Activated naive CD8-positive, alpha-beta T cell treated with anti-CD3 and anti-CD28 coated beads for 36 hours (primary cell): Measurements from ENCODE around the gene TRIM17. TPM values are rescaled to one million over a fixed set of nuclear protein-coding genes. Genes with fewer than 3 reads are reported as not detected.

Experiments used
- DNase-seq: peaks from one replicate; pipeline ENCODE4 v3.0.0; 2021
- H3K27ac Mint-ChIP-seq: one replicate; pipeline ENCODE4 v1.8.0; 2022; ENCODE audit warnings: mild to moderate bottlenecking, moderate library complexity, mixed read lengths
- H3K27me3 Mint-ChIP-seq: one replicate; pipeline ENCODE4 v1.8.0; 2022; ENCODE audit warnings: mild to moderate bottlenecking, mixed read lengths
- H3K36me3 Mint-ChIP-seq: one replicate; pipeline ENCODE4 v1.8.0; 2021; ENCODE audit warnings: mild to moderate bottlenecking, mixed read lengths
- H3K4me1 Mint-ChIP-seq: one replicate; pipeline ENCODE4 v1.8.0; 2021; ENCODE audit warnings: mixed read lengths
- H3K4me3 Mint-ChIP-seq: one replicate; pipeline ENCODE4 v1.8.0; 2022; ENCODE audit warnings: mild to moderate bottlenecking, moderate library complexity, mixed read lengths
- H3K9me3 Mint-ChIP-seq: one replicate; pipeline ENCODE4 v1.8.0; 2022; ENCODE audit warnings: mixed read lengths
- total RNA-seq, 2 experiments: library from RNA; stranded (reverse); gene quantifications; one replicate each; pipeline ENCODE4 v1.2.3, GENCODE V29; 2021

Gene TRIM17
- total RNA-seq, 2 experiments from 2014 or later, result 1.3 to 1.9 TPM

- no peak overlapping the region for H3K27ac Mint-ChIP-seq
- no peak overlapping the region for H3K4me3 Mint-ChIP-seq
- peaks cover 7% of the 10 kb centered on the region for H3K4me1 Mint-ChIP-seq
- peaks cover 21% of the 10 kb centered on the region for H3K27me3 Mint-ChIP-seq
- no peak for DNase-seq
- H3K9me3 Mint-ChIP-seq, result no peaks in the 10 kb centered on the region
- no peaks in the 10 kb centered on the region for H3K36me3 Mint-ChIP-seq
These were observed 2.0 kb downstream of the TRIM17 start for GRCh38 chr1:228414511-228415211.

GRCh38 chr1:228413241-228414010, 3.2 kb downstream of the TRIM17 start:
- Mint-ChIP-seq H3K27ac (no peak overlapping the region), H3K36me3 (no peaks in the 10 kb centered on the region), H3K9me3 (no peaks in the 10 kb centered on the region), H3K27me3 (peaks cover 19% of the 10 kb centered on the region), H3K4me3 (no peak overlapping the region), H3K4me1 (peaks cover 13% of the 10 kb centered on the region)
- DNase-seq, result no peak

GRCh38 chr1:228411548-228412430, 4.9 kb downstream of the TRIM17 start:
- no peaks in the 10 kb centered on the region for H3K36me3 Mint-ChIP-seq
- DNase-seq, result no peak
- peaks cover 5% of the 10 kb centered on the region for H3K27me3 Mint-ChIP-seq
- H3K9me3 Mint-ChIP-seq, result no peaks in the 10 kb centered on the region
- peaks cover 17% of the 10 kb centered on the region for H3K4me1 Mint-ChIP-seq
- no peak overlapping the region for H3K27ac Mint-ChIP-seq
- H3K4me3 Mint-ChIP-seq, result no peak overlapping the region

GRCh38 chr1:228411121-228411520, 5.5 kb downstream of the TRIM17 start:
- peaks cover 17% of the 10 kb centered on the region for H3K4me1 Mint-ChIP-seq
- H3K36me3 Mint-ChIP-seq, result no peaks in the 10 kb centered on the region
- peak overlapping the region; percentile 16 for H3K27ac Mint-ChIP-seq
- peaks cover 5% of the 10 kb centered on the region for H3K27me3 Mint-ChIP-seq
- no peak for DNase-seq
- no peak overlapping the region for H3K4me3 Mint-ChIP-seq
- no peaks in the 10 kb centered on the region for H3K9me3 Mint-ChIP-seq

- no peak for DNase-seq
- no peaks in the 10 kb centered on the region for H3K9me3 Mint-ChIP-seq
- peaks cover 12% of the 10 kb centered on the region for H3K4me1 Mint-ChIP-seq
- H3K4me3 Mint-ChIP-seq, result no peak overlapping the region
- H3K27me3 Mint-ChIP-seq, result peaks cover 2% of the 10 kb centered on the region
- peaks cover 2% of the 10 kb centered on the region for H3K36me3 Mint-ChIP-seq
- H3K27ac Mint-ChIP-seq, result no peak overlapping the region
These were observed 6.0 kb downstream of the TRIM17 start for GRCh38 chr1:228410671-228411070.

- Mint-ChIP-seq H3K4me1 (peaks cover 13% of the 10 kb centered on the region), H3K27ac (no peak overlapping the region), H3K9me3 (no peaks in the 10 kb centered on the region), H3K27me3 (no peaks in the 10 kb centered on the region), H3K36me3 (peaks cover 7% of the 10 kb centered on the region), H3K4me3 (no peak overlapping the region)
- DNase-seq, result no peak
These were observed 6.6 kb downstream of the TRIM17 start for GRCh38 chr1:228410015-228410414.

- H3K9me3 Mint-ChIP-seq, result no peaks in the 10 kb centered on the region
- H3K27ac Mint-ChIP-seq, result no peak overlapping the region
- no peak for DNase-seq
- H3K27me3 Mint-ChIP-seq, result no peaks in the 10 kb centered on the region
- no peak overlapping the region for H3K4me3 Mint-ChIP-seq
- peaks cover 15% of the 10 kb centered on the region for H3K36me3 Mint-ChIP-seq
- H3K4me1 Mint-ChIP-seq, result peaks cover 21% of the 10 kb centered on the region
These were observed 7.5 kb downstream of the TRIM17 start for GRCh38 chr1:228408869-228409805.

GRCh38 chr1:228408041-228408868, 8.4 kb downstream of the TRIM17 start:
- H3K4me1 Mint-ChIP-seq, result peaks cover 29% of the 10 kb centered on the region
- peaks cover 24% of the 10 kb centered on the region for H3K36me3 Mint-ChIP-seq
- no peaks in the 10 kb centered on the region for H3K27me3 Mint-ChIP-seq
- no peaks in the 10 kb centered on the region for H3K9me3 Mint-ChIP-seq
- peak overlapping the region; percentile 98 for H3K4me3 Mint-ChIP-seq
- no peak overlapping the region for H3K27ac Mint-ChIP-seq
- no peak for DNase-seq

- no peaks in the 10 kb centered on the region for H3K27me3 Mint-ChIP-seq
- H3K4me3 Mint-ChIP-seq, result peak overlapping the region; percentile 98
- DNase-seq, result no peak
- peaks cover 37% of the 10 kb centered on the region for H3K4me1 Mint-ChIP-seq
- no peaks in the 10 kb centered on the region for H3K9me3 Mint-ChIP-seq
- peaks cover 25% of the 10 kb centered on the region for H3K36me3 Mint-ChIP-seq
- peak overlapping the region; percentile 76 for H3K27ac Mint-ChIP-seq
These were observed 9.3 kb downstream of the TRIM17 start for GRCh38 chr1:228407106-228408040.

GRCh38 chr1:228405979-228406228, 10.8 kb downstream of the TRIM17 start:
- Mint-ChIP-seq H3K4me3 (peak overlapping the region; percentile 98), H3K4me1 (peaks cover 40% of the 10 kb centered on the region)
- DNase-seq, result peak; percentile 35

GRCh38 chr1:228405200-228405978, 11.3 kb downstream of the TRIM17 start:
- Mint-ChIP-seq H3K4me1 (peaks cover 42% of the 10 kb centered on the region), H3K36me3 (peaks cover 32% of the 10 kb centered on the region)

More at GRCh38 chr1:228405979-228406228, 10.8 kb downstream of the TRIM17 start:
- H3K27ac Mint-ChIP-seq, result peak overlapping the region; percentile 93
- no peaks in the 10 kb centered on the region for H3K27me3 Mint-ChIP-seq
- H3K36me3 Mint-ChIP-seq, result peaks cover 32% of the 10 kb centered on the region
- no peaks in the 10 kb centered on the region for H3K9me3 Mint-ChIP-seq

GRCh38 chr1:228404107-228404720, 12.4 kb downstream of the TRIM17 start:
- peaks cover 32% of the 10 kb centered on the region for H3K36me3 Mint-ChIP-seq
- DNase-seq, result no peak
- H3K4me1 Mint-ChIP-seq, result peaks cover 42% of the 10 kb centered on the region
- H3K9me3 Mint-ChIP-seq, result no peaks in the 10 kb centered on the region
- peak overlapping the region; percentile 98 for H3K4me3 Mint-ChIP-seq
- H3K27ac Mint-ChIP-seq, result peak overlapping the region; percentile 45
- H3K27me3 Mint-ChIP-seq, result no peaks in the 10 kb centered on the region

More at GRCh38 chr1:228405200-228405978, 11.3 kb downstream of the TRIM17 start:
- H3K4me3 Mint-ChIP-seq, result peak overlapping the region; percentile 98
- no peaks in the 10 kb centered on the region for H3K27me3 Mint-ChIP-seq
- no peaks in the 10 kb centered on the region for H3K9me3 Mint-ChIP-seq
- H3K27ac Mint-ChIP-seq, result peak overlapping the region; percentile 93
- DNase-seq, result no peak
